GM19372 (cell line): ENCODE results near the gene VAV3.
"Not testable (repeated sequence)": the region's sequence is repeated elsewhere in the genome, so short reads cannot be mapped to it uniquely, and the experiment has no call there.

Source experiments
- ATAC-seq: cut with Tn5 transposase; IDR thresholded peaks from one replicate; pipeline ENCODE4 v1.9.1; 2021; ENCODE audit warnings: mild to moderate bottlenecking, low read depth, moderate library complexity; ENCODE audit not compliant: unreplicated experiment

Gene VAV3

DNA sequence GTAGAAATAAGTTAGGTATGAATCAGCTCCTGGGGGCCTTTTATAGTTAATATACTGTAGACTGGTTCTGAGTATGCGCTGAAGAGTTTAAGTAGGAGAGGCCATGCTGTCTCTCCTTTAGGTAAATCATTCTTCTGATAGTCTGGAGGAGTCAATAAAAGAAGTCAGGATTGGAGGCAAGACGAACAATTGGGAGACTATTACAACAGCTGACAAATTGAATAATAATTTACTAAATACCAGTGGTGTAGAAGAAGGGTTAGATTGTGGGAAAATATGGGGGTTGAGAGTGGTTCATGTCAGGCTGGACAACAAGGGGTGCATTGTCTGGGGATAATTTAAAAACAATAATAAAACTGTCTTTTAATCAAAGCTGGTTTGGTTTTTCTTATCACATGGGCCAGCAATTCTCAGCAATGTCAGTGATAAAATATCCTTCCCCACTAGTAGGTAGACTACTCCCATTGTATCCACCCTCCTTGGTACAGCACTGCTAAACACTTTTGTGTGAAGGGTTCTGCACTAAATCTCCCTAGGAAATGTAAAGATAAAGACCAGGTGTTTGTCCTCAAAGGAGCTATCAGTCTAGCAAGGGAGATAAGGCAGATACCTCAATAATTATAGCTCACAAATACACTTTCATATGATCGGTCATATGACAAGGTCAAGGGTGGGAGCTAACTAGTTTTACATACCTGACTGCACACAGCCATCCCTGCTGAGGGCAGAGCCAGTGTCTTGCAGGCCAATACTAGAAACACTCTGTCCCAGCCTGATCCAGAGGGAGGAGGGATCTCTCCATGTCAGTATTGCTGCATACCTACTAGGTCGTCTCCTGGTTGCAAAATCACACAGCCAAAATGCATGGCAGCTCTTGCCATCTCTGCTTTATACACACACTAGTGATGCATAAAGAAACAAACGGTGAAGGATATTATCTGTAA is 299.7 kb downstream of the VAV3 start:
- no peak for ATAC-seq

DNA sequence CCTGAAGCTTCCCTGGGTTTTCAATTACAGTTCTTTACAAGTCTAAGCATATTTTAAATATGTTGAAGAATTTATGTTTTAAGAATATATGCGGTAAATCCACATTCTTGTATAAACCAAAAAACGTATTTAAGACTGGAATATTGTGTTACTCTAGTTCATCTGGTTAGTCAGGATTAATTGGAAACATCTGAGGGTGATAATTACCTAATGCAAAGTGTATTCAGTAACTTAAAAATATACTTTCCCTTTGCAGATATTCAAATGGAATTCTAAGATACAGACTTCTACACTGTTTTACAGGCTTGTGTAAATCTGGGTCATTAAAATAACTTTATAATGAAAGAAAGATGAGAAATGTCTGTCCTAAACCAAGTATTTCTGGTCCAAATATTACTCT is 302.0 kb downstream of the VAV3 start:
- ATAC-seq = no peak

DNA sequence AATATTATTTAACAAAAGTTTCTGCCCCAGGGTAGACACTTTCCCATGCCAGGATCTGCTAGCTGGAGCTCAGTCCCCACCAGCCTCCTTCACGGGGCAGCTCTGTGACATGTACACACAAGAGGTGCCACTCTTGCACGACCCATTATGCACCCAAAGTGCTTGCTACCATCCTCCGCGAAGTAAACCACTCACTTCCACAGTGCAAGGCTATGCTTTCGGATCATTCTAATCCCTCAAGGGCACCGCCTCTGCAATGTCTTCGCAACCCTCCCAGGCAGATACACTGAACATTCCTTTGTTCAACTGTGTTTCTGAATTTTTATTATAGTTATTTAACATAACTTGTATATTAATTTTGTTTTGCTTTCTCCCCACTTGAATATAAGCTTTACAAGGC is 303.8 kb downstream of the VAV3 start:
- no peak for ATAC-seq

- ATAC-seq = no peak
These were observed 305.0 kb downstream of the VAV3 start for GRCh38 chr1:107659961-107660360.

GRCh38 chr1:107657356-107657755 is 307.6 kb downstream of the VAV3 start:
- ATAC-seq = no peak

DNA sequence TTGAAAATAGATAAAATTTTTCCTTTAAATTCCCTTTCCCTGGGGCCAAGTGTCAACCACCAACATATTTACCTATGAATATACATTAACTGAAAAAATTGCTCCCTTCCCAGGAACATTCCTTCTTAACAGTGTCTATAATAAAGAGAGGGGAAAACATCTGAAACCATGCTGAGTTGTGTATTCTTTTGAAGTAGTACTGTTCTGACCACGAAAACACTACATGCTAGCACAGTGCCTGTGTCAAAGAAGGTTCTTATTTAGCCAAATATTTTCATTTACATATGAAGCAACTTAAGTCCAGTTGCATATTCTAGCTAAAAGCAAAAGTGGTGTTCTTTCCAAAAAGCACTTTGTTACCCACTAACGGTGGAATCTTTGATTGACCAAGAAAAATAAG is 311.2 kb downstream of the VAV3 start:
- ATAC-seq = no peak

- no peak for ATAC-seq
These were observed 312.0 kb downstream of the VAV3 start for GRCh38 chr1:107653005-107653404.

- not testable (repeated sequence) for ATAC-seq
These were observed 314.2 kb downstream of the VAV3 start for GRCh38 chr1:107650825-107651224.

DNA sequence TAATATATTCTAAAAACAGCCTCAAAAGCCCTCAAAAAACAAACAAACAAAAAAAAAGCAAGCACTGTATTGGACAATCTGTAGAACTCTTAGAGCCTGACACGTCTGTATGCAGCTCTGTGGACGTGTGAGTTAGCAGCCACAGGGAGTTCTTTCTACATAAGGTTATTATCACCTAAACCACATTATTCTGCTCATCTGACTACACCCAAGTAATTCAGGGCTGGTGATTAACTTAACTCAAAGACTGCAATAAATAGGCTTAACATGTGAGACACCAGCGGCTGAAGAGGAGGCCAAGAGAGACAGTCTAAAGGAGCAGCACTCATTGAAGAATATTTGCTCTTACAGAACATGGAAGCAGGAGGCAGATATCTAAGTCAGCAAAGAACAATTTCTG is 316.0 kb downstream of the VAV3 start:
- no peak for ATAC-seq

- ATAC-seq = no peak
These were observed 316.9 kb downstream of the VAV3 start for GRCh38 chr1:107648071-107648470.

- no peak for ATAC-seq
These were observed 318.0 kb downstream of the VAV3 start for GRCh38 chr1:107647012-107647411.

DNA sequence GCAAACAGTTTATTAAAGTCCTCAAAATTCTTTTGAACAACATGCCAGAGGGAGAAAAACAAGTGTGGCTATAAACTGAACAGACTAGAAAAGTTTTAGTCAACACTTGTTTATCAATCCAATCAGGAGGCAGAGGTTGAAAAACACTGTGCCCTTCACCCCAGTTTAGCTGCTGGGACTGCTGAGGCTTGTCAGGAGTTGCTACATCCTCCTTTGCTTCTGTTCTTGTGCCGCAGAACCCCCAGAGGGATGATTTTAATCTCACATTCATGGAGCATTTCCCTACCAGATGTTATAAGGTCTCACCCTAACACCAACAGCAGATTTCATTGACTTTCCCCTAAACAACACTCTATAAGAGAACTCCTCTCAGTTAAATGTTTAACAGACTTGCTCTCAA is 321.2 kb downstream of the VAV3 start:
- no peak for ATAC-seq

DNA sequence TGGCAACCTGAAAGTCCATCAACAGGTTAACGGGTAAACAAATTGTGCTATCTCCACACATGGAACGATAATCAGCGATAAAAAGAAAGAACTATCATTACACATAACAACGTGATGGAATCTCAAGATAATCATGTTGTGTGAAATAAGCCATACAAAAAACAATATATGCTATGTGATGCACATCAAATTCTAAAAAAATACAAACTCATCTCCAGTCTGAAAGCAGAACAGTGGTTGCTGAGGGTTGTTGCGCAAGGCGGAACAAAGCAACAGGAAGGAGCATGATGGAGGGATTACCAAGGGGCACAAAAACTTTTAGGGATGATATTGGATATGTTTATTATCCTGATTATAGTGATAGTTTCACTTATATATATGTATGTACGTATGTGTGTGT is 324.8 kb downstream of the VAV3 start:
- ATAC-seq = no peak

GRCh38 chr1:107637101-107637500 is 327.9 kb downstream of the VAV3 start:
- ATAC-seq = no peak

- ATAC-seq = no peak
These were observed 331.4 kb downstream of the VAV3 start for GRCh38 chr1:107633596-107633995.

- ATAC-seq = no peak
These were observed 338.7 kb downstream of the VAV3 start for GRCh38 chr1:107626073-107626796.

GRCh38 chr1:107625405-107626029 is 339.5 kb downstream of the VAV3 start:
- ATAC-seq = no peak

GRCh38 chr1:107623431-107623830 is 341.5 kb downstream of the VAV3 start:
- ATAC-seq = no peak

DNA sequence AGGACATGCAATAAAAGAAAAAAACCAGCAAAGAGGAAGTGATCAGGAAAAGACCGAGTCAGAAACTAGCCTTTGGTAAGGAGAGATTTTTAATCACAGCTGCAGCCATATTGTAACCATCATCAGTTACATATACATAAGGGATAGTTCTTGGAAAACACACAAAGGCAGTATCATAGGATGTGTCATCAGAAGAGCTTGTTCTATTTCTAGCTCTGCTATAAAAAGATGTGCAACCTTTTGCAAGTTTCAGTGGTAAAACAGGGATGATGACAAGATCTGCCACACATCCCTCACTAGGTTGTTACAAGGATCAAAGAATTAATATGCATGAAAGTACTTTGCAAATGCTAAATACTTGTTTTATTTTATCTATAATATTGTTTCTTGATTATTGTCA is 342.0 kb downstream of the VAV3 start:
- ATAC-seq = no peak

DNA sequence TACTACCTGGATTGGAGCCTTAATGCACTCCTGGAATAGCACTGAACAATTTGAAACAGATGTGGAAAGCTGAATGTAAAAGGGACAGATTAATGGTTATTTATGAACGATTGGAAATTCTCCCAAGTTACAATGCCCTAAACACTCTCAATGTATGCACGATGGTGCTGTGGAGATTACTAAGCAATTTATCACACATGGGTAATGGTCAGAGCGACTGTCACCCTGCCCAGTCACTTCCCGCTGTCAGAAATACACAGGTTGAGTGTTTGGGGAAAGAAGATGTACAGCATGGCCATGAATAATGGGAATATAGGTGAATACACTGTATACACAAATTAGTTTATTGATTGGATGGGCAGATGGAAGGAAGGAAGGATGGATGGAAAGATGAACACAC is 342.4 kb downstream of the VAV3 start:
- no peak for ATAC-seq

- peak; percentile 64 for ATAC-seq
These were observed 344.2 kb downstream of the VAV3 start for GRCh38 chr1:107620753-107621152.
